A673 (cell line): ENCODE data around the gene RFPL1.

Experiments
- EZH2 ChIP-seq: fragments of 200-600 bp; sonication (generic); IDR thresholded peaks from 2 replicates; pipeline ENCODE4 v1.6.1; 2017; ENCODE audit warnings: borderline replicate concordance, low read depth, mild to moderate bottlenecking, mixed read lengths, antibody characterized with exemption, low read length; ENCODE audit not compliant: poor library complexity, severe bottlenecking
- TF ChIP-seq, protein P1 (sequence below): fragments of 300-800, 200-600 bp; sonication (generic); conservative IDR thresholded peaks from 2 replicates; pipeline ENCODE4 v1.5.1; 2017; ENCODE audit warnings: low read depth, mild to moderate bottlenecking, antibody characterized with exemption, low read length, moderate library complexity, mixed read lengths

GRCh38 chr22:29477723-29478318 lies 39.4 kb downstream of the RFPL1 start:
- TF ChIP-seq, protein P1, sequence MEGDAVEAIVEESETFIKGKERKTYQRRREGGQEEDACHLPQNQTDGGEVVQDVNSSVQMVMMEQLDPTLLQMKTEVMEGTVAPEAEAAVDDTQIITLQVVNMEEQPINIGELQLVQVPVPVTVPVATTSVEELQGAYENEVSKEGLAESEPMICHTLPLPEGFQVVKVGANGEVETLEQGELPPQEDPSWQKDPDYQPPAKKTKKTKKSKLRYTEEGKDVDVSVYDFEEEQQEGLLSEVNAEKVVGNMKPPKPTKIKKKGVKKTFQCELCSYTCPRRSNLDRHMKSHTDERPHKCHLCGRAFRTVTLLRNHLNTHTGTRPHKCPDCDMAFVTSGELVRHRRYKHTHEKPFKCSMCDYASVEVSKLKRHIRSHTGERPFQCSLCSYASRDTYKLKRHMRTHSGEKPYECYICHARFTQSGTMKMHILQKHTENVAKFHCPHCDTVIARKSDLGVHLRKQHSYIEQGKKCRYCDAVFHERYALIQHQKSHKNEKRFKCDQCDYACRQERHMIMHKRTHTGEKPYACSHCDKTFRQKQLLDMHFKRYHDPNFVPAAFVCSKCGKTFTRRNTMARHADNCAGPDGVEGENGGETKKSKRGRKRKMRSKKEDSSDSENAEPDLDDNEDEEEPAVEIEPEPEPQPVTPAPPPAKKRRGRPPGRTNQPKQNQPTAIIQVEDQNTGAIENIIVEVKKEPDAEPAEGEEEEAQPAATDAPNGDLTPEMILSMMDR = no peak
- no peak for TF ChIP-seq EZH2
